HG02885 (cell line): Measurements from ENCODE around the gene ZNF865.

Source experiments
- ATAC-seq: cut with Tn5 transposase; IDR thresholded peaks from one replicate; pipeline ENCODE4 v1.9.1; 2021; ENCODE audit warnings: mild to moderate bottlenecking; ENCODE audit not compliant: unreplicated experiment, poor library complexity

Gene ZNF865

DNA sequence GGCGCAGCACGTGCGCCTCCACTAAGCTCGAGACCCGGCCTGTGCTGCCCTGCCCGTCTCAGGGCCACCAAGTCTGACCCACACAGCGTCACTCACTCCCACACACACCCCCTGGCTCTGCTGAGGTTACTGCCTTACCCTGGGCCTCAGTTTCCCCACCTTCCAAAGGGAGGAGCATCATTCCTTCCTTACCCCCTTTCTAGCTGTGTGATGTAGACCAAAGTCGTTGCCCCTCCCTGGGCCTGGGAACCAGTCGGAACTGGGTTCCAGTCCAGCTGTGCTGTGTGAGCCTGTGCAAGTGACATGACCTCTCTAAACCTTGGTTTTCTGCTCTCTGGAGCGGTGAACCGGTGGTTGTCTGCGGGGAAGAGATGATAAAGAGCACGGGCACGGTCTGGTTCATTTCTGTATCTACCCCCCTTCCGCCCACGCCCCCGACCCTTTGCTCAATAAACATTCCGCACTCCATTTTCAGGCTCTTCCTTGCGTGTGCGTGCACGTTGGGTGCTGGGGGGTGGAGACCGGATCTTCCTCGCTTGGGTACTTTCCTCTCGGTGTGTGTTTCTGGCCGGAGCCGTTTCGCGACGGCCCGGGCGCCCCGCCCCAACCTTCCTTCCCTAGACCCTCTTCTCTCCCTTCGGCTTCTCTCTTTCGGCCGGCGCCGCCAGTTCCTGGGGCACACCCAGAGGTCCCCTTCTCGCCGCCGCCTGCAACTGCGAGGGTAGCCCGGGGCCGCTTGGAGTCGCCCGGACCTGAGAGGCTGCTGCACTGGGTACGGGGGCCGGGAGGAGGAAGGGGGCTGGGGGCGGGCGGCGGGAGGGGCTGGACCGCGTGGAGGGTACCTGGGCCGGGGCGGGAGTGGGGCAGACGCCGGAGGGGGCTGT, 37.8 kb downstream of the ZNF865 start, which contains the start of gene ZNF581:
Gene ZNF581, plus strand, starts transcription at position 647 of the 884 bp plus-strand sequence. CDS start 923 bp downstream, outside the sequence.
- ATAC-seq, result no peak

DNA sequence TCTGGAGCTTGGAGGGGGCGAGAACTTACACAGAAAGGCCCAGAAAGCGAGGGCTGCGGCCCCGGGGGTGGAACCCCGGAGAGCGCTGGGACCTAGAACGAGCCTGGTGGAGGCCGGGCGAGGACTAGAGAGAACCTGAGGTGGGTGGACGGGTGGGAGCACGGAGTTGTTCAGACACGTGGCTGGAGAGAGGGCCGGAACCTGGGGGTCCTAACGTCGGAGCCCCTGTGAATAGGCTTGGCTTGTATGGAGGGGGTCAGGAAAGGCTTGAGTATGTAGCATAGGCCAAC, 38.4 kb downstream of the ZNF865 start:
- no peak for ATAC-seq

DNA sequence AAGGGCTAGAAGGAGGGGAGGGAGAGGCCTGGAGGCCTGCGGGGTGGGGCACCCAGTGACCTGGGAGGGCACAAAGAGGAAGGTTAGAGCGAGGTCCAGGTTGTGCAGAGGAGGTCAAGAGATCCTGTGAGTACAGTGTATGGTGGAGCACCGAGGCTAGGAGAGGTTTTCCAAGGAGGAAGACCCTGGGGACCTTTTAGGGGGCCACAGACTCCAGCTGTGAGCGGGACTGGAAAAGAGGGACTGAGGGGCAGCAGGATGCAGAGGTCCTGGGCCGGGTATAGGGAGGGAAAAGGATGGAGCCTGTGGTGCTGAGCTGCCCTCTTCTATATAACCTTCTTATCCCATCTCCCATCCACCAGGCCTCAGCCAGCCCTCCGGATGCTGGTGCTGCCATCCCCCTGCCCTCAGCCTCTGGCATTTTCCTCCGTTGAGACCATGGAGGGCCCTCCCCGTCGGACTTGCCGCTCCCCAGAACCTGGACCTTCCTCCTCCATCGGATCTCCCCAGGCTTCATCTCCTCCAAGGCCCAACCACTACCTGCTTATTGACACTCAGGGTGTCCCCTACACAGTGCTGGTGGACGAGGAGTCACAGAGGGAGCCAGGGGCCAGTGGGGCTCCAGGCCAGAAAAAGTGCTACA, 38.9 kb downstream of the ZNF865 start:
- no peak for ATAC-seq

DNA sequence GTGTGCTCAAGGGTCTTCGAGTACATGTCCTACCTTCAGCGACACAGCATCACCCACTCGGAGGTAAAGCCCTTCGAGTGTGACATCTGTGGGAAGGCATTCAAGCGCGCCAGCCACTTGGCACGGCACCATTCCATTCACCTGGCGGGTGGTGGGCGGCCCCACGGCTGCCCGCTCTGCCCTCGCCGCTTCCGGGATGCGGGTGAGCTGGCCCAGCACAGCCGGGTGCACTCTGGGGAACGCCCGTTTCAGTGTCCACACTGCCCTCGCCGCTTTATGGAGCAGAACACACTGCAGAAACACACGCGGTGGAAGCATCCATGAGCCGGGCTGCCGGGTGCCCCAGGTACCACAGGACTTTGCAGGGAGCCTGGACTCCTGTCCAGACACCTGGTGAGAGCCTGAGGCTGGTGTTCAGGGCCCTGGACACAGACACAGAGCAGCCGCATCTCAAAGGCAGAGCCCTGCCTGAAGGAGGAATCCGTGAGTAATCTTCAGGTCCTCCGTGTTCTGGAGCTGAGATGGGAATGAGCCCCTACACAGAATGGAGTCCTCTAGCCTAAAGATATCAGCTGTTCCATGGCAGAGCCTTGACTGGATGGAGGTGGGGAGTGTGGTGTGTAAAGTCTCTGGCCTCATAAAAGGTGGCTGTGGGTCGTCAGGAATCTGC, 39.5 kb downstream of the ZNF865 start:
- ATAC-seq, result no peak

DNA sequence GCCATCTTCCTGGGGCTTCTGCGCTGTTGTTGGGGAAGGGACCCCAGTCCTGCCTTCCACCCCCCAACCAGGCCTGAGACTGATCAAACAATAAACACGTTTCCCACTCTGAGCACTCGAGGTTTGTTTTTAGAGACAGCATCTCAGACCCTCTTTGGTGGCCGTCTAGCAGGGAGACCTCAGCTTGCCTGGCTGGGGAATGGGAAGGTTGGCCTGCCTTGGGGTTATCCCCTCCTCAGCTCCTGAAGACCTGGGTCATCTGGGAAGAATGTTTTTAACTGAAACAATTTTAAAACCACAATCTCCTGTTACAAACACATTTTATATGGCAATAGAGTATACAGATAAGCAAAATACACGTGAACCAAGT, 40.0 kb downstream of the ZNF865 start:
- no peak for ATAC-seq

DNA sequence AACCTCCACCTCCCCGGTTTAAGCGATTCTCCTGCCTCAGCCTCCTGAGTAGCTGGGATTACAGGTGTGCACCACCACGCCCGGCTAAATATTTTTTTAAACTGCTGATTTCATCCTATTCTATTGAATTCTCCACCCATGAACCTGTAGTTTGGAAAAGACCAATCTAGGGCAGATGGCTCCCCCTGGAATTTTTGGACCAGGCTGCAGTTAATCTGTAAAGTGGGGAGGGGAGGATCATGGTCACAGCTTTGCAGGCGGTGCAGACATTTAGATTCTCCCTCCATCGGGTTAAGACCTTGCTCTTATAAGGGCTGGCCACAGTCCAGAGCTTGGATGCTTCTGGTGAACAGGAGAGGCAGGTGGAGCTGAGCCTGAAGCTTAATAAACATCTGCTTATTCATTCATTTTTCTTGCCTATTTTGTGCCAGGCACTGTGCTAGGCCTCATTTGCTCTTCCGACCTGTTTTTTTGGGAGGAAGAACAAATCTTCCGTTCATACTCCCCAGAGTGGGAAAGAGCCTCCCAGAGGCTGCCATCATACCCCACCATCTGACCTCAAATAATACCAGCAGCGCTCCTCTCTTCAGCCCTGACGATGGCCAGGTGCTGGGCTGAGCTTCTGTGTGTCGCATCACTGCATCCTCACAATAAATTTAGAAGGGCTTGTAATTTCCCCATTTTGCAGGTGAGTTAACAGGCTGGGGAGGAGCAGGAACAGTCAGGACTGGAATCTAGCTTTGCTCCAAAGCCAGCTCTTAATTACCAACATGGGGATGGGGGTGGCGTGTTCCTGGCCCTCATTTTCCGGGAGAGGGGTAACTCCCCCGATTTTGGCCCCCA, 41.7 kb downstream of the ZNF865 start:
- ATAC-seq, result no peak

DNA sequence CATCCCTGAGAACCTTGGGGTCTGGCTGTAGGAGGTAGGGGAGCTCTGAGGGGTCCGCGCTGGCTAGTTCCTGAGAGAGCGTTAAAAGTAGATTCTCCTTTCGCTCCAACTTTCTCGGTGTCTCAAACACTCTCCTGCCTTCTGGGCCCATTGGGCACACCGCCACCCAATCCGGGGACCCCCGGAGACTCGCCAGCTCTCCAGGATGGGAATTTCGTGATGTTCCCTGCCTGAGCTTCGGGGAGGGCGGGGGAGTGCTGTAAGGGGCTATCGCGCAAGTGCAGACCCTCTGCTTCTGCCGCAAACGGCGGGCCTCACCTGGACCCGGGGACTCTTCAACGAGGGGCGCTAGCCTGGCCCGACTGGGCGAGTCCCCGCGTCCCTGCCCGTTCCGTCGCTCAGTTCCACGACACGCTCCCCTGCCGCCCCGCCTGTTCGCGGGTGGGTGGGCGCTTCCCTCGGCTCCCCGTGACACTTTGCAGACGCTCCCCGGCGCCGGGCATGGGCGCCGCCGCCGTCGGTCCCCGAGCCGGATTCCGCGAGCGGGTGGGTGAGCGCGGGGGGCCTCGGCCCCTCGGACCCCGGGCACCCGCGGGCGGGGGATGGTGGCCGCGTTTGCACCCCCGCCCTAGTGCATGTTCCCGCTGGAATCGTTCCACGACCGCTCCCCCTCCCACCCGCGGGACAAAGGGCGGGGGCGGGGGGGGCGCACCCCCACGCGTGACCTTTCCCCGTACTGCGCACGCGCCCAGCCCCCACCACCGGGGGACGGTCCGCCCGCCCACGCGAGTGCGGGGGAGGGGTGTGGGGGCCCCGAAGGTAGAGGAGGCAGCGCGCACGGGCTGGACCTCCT, 42.5 kb downstream of the ZNF865 start, which contains the start of gene CCDC106:
Gene CCDC106, plus strand, starts transcription at position 481 of the 853 bp plus-strand sequence. CDS start 835 bp downstream, outside the sequence.
- peak; percentile 35 for ATAC-seq

DNA sequence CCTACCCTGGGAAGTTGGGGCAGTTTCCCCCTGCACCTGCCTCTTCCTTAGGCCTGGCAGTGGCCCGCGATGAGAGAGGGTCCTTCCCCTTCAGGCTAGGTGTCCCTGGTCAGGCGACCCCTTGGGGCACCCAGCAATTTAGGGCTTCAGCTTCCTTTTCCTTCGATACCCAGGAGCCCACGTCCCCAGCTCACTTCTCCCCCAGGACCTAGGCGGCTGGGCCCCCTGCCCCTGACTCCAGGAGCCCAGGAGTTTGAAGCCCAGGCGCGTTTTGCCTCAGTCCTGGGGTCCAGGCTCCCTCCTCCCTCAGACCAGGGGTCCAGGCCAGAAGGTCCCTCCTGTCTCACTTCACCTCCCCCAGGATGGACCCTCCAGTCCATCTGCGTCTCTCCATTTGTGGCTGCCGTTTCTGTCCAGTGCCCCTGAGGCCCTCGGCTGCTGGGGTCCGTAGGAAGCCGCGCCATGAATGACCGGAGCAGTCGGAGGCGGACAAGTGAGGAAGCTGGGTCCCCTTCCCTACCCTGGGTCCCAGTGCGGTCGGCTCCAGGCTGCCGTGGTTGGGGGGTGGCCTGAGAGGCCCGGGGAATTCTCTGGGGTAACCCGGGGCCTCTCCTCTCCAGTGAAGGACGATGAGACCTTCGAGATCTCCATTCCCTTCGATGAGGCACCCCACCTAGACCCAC, 43.3 kb downstream of the ZNF865 start:
- no peak for ATAC-seq

DNA sequence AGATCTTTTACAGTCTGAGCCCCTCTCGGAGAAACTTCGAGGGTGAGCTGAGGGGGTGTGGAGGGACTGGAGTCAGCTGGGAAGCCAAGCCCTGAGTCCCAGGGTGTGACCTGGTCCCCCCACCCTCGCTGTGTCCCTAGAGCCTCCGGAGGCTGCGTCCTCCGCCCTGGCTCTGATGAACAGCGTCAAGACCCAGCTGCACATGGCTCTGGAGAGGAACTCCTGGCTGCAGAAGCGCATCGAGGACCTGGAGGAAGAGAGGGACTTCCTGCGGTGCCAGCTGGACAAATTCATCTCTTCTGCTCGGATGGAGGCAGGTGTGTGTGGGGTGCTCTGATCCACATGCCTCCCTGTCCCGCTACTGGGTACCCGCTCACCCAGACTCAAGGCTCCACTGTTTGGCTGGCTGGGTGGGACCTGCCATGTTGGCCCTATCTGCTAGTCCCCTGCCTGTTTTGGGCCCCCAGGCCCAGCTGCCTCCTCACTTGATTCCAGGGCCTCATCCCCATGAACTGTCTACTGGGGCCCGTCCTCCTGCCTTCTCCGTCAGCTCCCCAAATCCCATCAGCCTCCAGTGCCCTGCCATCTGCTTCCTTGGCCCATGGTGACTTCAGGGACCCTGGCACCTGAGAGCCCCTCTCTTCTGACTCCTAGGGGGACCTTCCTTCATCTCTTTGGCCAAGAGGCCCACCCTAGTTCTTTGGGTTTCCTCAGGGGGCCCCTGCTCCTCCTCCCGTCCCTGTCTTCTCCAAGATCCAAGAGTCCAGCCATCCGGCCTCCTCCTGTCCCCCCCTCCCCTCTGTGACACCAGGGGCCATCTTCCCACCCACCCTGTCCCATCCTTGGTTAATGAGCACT, 44.0 kb downstream of the ZNF865 start:
- ATAC-seq, result no peak

DNA sequence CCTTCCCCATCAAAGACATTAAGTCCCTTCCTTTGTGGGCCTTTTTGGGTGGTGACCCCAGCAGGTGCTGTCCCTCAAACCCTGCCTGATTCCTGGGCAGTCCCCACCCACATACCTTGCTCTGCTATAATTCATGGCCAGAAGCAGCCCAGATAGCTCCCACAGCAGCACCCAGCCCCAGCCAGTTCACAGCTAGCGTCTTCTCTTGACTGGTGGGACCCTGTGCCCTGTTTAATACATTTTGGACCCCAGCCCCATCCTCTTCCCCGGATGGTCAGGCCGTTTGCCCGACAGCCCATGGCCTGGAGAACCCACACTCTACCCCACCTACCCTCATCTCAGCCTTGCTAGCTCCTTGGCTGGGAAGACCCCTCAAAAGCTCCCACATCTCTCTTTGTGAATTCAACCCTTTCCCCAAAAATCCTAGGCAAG, 44.7 kb downstream of the ZNF865 start:
- no peak for ATAC-seq

DNA sequence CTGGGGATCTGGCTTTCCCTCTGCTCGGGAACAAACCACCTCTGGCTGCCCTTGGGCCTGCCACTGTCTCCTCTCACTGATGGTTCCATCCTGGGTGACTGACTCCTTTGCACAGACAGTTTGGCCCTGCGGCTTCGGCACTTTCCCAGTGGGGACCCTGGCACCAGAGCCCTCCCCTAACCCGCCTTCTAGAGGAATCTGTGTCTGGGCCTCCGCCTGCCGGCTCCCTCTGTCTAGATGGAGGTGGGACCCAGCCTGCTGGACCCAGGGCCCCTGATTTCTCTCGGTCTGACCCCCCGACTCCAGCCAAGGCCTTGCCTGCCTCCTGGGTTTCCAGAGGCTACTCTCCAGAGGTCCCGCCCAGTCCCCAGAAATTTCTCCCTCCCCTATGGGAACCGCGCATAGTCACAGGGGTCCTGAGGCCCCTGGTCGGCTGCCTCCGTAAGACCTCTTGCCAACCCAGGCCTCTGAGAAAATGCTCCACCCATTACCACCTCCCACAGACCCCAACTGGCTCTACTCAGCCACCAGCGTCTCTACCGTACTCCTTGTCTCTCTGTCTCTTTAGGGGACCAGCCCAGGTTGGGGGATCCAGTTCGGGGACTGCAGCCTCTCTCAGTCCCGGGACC, 45.3 kb downstream of the ZNF865 start:
- ATAC-seq, result no peak

DNA sequence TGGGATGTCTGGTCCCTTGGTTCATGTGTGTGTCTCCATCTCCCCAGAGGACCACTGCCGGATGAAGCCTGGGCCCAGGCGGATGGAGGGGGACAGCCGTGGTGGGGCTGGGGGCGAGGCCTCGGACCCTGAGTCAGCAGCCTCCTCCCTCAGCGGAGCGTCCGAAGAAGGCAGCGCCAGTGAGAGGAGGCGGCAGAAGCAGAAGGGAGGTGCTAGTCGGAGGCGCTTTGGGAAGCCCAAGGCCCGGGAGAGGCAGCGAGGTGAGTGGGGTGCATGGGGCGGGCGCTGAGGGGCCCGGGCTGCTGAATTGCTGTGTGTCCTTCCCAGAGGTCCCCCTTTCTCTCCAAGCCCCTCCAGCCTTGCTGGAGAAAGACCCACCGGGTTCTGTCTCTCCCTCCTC, 45.8 kb downstream of the ZNF865 start:
- ATAC-seq, result no peak

DNA sequence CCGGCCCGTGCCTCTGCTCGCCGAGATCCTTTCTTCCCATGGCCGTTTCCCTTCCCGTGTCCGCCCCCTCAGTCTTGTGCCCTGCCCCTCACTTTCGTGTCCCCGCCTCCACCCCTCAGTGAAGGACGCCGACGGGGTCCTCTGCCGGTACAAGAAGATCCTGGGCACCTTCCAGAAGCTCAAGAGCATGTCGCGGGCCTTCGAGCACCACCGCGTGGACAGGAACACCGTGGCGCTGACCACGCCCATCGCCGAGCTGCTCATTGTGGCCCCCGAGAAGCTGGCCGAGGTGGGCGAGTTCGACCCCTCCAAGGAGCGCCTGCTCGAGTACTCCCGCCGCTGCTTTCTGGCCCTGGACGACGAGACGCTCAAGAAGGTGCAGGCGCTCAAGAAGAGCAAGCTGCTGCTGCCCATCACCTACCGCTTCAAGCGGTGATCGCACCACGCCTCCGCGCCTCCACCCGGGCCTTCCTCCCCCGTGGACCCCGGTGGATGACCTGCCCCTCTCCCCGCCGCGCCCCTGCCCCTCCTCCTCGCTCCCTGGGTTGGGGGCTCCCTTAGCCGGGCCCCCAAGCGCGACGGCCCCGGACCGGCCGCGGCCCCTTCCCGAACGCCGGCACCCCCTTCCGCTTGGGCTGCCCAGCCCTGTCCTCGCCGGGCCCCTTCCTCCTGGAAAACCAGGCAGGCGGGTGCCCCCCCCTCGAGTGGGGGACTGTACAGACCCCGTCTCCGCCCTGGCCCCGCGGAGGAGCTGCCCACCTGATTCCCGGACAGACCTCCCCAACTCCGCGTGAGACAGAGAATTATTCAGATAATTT, 47.1 kb downstream of the ZNF865 start:
- no peak for ATAC-seq

DNA sequence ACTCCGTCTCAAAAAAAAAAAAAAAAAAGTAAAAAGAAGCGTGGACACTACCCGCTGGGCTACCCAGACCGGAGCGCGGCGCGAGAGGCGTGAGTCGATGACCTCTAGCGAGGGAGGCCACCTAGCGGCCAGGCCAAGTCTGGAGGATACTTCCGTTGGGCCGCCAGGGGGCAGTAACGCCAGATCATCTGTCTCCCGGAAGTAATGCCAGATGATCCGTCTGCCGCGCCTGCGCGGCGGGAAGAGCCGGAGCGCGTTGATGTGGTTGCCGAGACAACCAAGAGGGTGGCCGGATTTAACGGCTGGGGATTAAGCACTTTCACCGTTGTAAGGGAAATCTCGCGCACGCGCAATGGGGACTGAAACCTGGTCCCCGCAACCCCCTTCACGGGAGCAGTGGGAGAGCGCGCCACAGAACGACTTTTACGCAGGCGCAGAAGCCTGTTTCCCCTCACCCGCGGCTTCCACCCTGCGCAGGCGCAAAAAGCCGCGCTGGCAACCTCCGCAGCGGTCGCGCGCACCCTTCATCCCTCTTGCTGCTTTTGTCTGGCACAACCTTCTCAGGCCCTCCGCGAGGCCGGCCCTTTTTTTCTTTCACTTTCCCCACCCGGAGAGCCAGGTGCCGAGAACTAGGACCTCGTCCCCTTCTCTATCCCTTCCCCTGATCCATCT, 48.3 kb downstream of the ZNF865 start:
- peak; percentile 51 for ATAC-seq

DNA sequence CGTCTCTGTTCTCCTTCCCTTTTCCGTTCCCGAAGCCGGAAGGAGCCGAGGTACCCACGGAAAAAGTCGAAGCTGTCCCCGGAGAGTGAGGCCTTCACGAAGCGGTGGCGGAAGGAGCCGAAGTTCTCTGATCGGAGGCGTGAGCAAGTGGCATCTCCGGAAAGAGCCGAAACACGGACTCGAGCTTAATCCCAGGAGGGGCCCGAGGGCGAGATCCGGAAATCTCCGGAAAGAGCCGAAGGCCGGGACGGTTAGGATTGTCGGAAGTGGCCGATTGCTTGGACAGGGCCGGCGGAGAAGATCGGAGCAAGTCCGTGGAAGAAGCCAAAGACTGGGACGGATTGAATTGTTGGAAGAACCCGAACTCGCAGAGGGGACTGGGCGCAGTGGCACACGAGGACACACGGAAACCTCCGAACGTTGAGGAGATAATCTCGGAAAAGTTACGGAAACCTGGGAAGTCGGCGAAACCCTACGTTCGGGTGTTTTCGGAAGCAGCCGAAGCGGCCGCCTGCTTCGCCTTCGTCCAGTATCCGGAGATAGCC, 48.9 kb downstream of the ZNF865 start:
- peak; percentile 63 for ATAC-seq
